HepG2 (cell line): ENCODE data around the gene MBD3. TPM values are rescaled to one million over a fixed set of nuclear protein-coding genes. Genes with fewer than 3 reads are reported as not detected.
A peak's percentile ranks its signal among the peaks of the same experiment; 100 is the strongest.

Experiments used
- ATM ChIP-seq: fragments of 450-650 bp; IDR thresholded peaks from 2 replicates; pipeline ENCODE4 v1.7.1; 2017; ENCODE audit warnings: mild to moderate bottlenecking, borderline replicate concordance
- DNMT3B ChIP-seq: conservative IDR thresholded peaks from 2 replicates; pipeline ENCODE4 v1.6.1; 2016; ENCODE audit warnings: missing biosample characterization, control low read depth
- HNRNPH1 ChIP-seq: fragments of 200-400 bp; formaldehyde crosslinking; optimal IDR thresholded peaks from 2 replicates; pipeline ENCODE3; 2017; ENCODE audit warnings: mild to moderate bottlenecking, low read depth, low read length
- JDP2 ChIP-seq: sonication (generic); formaldehyde crosslinking; IDR thresholded peaks from 2 replicates; pipeline ENCODE4 v1.8.1; 2022; ENCODE audit warnings: missing genetic modification reagents, borderline replicate concordance
- NCOA1 ChIP-seq: sonication (generic); formaldehyde crosslinking; IDR thresholded peaks from 2 replicates; pipeline ENCODE4 v1.9.0; 2021; ENCODE audit warnings: missing genetic modification reagents
- PCBP2 ChIP-seq: fragments of 200-400 bp; formaldehyde crosslinking; optimal IDR thresholded peaks from 2 replicates; pipeline ENCODE3; 2018; ENCODE audit warnings: low read length, low read depth; ENCODE audit not compliant: poor library complexity, severe bottlenecking
- POGZ ChIP-seq: sonication (generic); formaldehyde crosslinking; IDR thresholded peaks from 2 replicates; pipeline ENCODE4 v1.4.0; 2020; ENCODE audit warnings: mild to moderate bottlenecking, missing genetic modification reagents
- RXRA ChIP-seq: sonication (generic); formaldehyde crosslinking; IDR thresholded peaks from 2 replicates; pipeline ENCODE4 v1.5.1; 2020; ENCODE audit warnings: missing genetic modification reagents
- SATB2 ChIP-seq: sonication (generic); formaldehyde crosslinking; IDR thresholded peaks from 2 replicates; pipeline ENCODE4 v1.5.0; 2020; ENCODE audit warnings: missing genetic modification reagents
- SRSF9 ChIP-seq: fragments of 200-400 bp; formaldehyde crosslinking; IDR thresholded peaks from 2 replicates; pipeline ENCODE4 v1.6.1; 2018; ENCODE audit warnings: borderline replicate concordance, mild to moderate bottlenecking, low read depth, low read length; ENCODE audit not compliant: insufficient read depth, poor library complexity, severe bottlenecking
- TAF15 ChIP-seq: fragments of 200-400 bp; formaldehyde crosslinking; IDR thresholded peaks from one replicate; pipeline ENCODE4 v1.6.1; 2018; ENCODE audit warnings: mild to moderate bottlenecking, low read depth, low read length; ENCODE audit not compliant: poor library complexity, severe bottlenecking
- U2AF2 ChIP-seq: fragments of 200-400 bp; formaldehyde crosslinking; IDR thresholded peaks from 2 replicates; pipeline ENCODE4 v1.6.1; 2017; ENCODE audit warnings: low read depth, mild to moderate bottlenecking, low read length
- ZFP62 ChIP-seq: sonication (generic); formaldehyde crosslinking; IDR thresholded peaks from 2 replicates; pipeline ENCODE4 v1.4.0; 2020; ENCODE audit warnings: missing genetic modification reagents
- ZNF432 ChIP-seq: sonication (generic); formaldehyde crosslinking; IDR thresholded peaks from 2 replicates; pipeline ENCODE4 v1.5.0; 2020; ENCODE audit warnings: missing genetic modification reagents, mild to moderate bottlenecking, borderline replicate concordance
- ZNF674 ChIP-seq: sonication (generic); formaldehyde crosslinking; IDR thresholded peaks from 2 replicates; pipeline ENCODE4 v1.5.0; 2020; ENCODE audit warnings: low read depth, mild to moderate bottlenecking, missing genetic modification reagents
- ZNF7 ChIP-seq: IDR thresholded peaks from 2 replicates; pipeline ENCODE4 v1.6.1; 2016; ENCODE audit warnings: missing biosample characterization, missing genetic modification reagents
- ZNF766 ChIP-seq: sonication (generic); formaldehyde crosslinking; IDR thresholded peaks from 2 replicates; pipeline ENCODE4 v1.5.0; 2020; ENCODE audit warnings: missing genetic modification reagents, borderline replicate concordance
- ZSCAN30 ChIP-seq: sonication (generic); formaldehyde crosslinking; IDR thresholded peaks from 2 replicates; pipeline ENCODE4 v1.5.0; 2020; ENCODE audit warnings: mild to moderate bottlenecking, missing genetic modification reagents
- ZSCAN9 ChIP-seq: IDR thresholded peaks from 2 replicates; pipeline ENCODE4 v1.6.1; 2016; ENCODE audit warnings: borderline replicate concordance
- polyA plus RNA-seq, 8 experiments: library from polyadenylated mRNA; depleted of rRNA in 3 of 8; stranded (reverse) in 7 of 8; unstranded in 1 of 8; fragments of >200 nt; fragmentation: Illumina TruSeq in 4 of 8; extraction: Trizol in 4 of 8; gene quantifications; 2 replicates each; pipeline versions ENCODE4 v1.2.1 to v1.2.3, GENCODE V29; 2011 to 2016; ENCODE audit warnings: low read depth in 4 of 8, missing spikeins in 1 of 8, mixed read lengths in 1 of 8; ENCODE audit not compliant: insufficient read depth in 1 of 8
- total RNA-seq, 5 experiments: library from RNA; depleted of rRNA; stranded (reverse); fragments of >200 nt; fragmentation: Illumina TruSeq; extraction: Trizol; gene quantifications; 2 replicates each; pipeline ENCODE4 v1.2.3, GENCODE V29; 2016; ENCODE audit warnings: low read depth in 1 of 5
- TF ChIP-seq, protein P1 (sequence below): IDR thresholded peaks from 2 replicates; pipeline ENCODE4 v1.6.1; 2016; ENCODE audit warnings: mild to moderate bottlenecking
- TF ChIP-seq, protein P2 (sequence below): sonication (generic); formaldehyde crosslinking; IDR thresholded peaks from 2 replicates; pipeline ENCODE4 v1.5.0; 2020; ENCODE audit warnings: mild to moderate bottlenecking, missing genetic modification reagents
- TF ChIP-seq, protein P3 (sequence below): sonication (generic); formaldehyde crosslinking; IDR thresholded peaks from 2 replicates; pipeline ENCODE4 v1.5.0; 2020; ENCODE audit warnings: missing genetic modification reagents
- TF ChIP-seq, protein P4 (sequence below): sonication (generic); formaldehyde crosslinking; IDR thresholded peaks from 2 replicates; pipeline ENCODE4 v1.8.0; 2022; ENCODE audit warnings: mild to moderate bottlenecking, missing genetic modification reagents

Gene MBD3
- total and polyA plus RNA-seq, 2 of the 13 experiments (the other 11 are each of a cell fraction or from before 2014, with no cell fraction given) = 21.2 to 76.9 TPM

DNA sequence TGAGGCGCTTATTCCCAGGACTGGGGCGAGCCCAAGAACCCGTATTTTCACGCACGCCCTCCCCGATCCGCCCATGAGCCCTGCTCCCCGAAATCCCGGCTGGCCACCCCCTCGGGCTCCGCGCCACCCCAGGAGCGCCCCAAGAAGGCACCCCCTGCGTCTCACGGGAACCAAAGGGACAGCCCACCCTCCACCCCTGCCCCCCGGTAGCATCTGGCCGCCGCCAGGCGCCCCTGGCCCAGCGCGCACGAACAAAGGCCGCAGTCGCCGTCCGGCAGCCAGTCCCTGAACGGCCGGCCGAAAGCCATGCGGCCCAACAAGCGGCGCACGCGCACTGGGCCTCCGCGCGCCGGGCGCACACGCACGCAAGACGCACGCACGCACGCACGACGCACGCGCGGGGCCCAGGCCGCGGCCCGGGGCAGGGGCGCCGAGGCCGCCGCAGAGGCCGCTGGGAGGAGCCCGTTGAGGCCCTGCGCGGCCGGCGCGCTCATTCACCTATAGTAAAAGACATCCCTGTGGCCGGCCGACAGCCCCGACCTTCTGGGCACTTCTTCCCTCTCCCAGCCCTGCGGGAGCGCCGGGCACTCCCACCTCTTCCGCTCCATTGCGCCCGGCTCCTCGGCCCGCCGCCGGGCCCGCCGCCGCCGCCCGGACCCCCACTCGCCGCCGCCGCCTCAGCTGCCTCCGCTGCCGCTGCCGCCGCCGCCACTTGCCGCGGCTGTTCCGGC is 476 bp downstream of the MBD3 start (continued):
- TF ChIP-seq NCOA1 (CRISPR knock-in tag) = no peak
- TF ChIP-seq JDP2 (CRISPR knock-in tag) = no peak
- TF ChIP-seq ZSCAN9 (CRISPR knock-in tag) = no peak
- no peak for TF ChIP-seq ZNF432 (CRISPR knock-in tag)
- no peak for TF ChIP-seq ZFP62 (CRISPR knock-in tag)
- peak; percentile 45; the same call in 1 of the 2 replicates for TF ChIP-seq RXRA (CRISPR knock-in tag)
- no peak for TF ChIP-seq SATB2 (CRISPR knock-in tag)
- TF ChIP-seq SRSF9 = no peak
- TF ChIP-seq TAF15 = no peak
- TF ChIP-seq, protein P1, sequence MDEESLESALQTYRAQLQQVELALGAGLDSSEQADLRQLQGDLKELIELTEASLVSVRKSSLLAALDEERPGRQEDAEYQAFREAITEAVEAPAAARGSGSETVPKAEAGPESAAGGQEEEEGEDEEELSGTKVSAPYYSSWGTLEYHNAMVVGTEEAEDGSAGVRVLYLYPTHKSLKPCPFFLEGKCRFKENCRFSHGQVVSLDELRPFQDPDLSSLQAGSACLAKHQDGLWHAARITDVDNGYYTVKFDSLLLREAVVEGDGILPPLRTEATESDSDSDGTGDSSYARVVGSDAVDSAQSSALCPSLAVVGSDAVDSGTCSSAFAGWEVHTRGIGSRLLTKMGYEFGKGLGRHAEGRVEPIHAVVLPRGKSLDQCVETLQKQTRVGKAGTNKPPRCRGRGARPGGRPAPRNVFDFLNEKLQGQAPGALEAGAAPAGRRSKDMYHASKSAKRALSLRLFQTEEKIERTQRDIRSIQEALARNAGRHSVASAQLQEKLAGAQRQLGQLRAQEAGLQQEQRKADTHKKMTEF = 0 out of 2 replicates have a peak, but pooled peaks have one; percentile 26
- TF ChIP-seq ZNF674 (CRISPR knock-in tag) = peak; percentile 50; the same call in 1 of the 2 replicates
- TF ChIP-seq, protein P2, sequence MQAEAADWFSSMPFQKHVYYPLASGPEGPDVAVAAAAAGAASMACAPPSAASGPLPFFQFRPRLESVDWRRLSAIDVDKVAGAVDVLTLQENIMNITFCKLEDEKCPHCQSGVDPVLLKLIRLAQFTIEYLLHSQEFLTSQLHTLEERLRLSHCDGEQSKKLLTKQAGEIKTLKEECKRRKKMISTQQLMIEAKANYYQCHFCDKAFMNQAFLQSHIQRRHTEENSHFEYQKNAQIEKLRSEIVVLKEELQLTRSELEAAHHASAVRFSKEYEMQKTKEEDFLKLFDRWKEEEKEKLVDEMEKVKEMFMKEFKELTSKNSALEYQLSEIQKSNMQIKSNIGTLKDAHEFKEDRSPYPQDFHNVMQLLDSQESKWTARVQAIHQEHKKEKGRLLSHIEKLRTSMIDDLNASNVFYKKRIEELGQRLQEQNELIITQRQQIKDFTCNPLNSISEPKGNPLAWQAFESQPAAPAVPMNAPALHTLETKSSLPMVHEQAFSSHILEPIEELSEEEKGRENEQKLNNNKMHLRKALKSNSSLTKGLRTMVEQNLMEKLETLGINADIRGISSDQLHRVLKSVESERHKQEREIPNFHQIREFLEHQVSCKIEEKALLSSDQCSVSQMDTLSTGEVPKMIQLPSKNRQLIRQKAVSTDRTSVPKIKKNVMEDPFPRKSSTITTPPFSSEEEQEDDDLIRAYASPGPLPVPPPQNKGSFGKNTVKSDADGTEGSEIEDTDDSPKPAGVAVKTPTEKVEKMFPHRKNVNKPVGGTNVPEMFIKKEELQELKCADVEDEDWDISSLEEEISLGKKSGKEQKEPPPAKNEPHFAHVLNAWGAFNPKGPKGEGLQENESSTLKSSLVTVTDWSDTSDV (CRISPR knock-in tag) = peak; percentile 85; the same call in 1 of the 2 replicates
- no peak for TF ChIP-seq POGZ (CRISPR knock-in tag)
- no peak for TF ChIP-seq DNMT3B (CRISPR knock-in tag)
- TF ChIP-seq ZNF7 (CRISPR knock-in tag) = no peak
- TF ChIP-seq ZSCAN30 = no peak
- TF ChIP-seq, protein P3, sequence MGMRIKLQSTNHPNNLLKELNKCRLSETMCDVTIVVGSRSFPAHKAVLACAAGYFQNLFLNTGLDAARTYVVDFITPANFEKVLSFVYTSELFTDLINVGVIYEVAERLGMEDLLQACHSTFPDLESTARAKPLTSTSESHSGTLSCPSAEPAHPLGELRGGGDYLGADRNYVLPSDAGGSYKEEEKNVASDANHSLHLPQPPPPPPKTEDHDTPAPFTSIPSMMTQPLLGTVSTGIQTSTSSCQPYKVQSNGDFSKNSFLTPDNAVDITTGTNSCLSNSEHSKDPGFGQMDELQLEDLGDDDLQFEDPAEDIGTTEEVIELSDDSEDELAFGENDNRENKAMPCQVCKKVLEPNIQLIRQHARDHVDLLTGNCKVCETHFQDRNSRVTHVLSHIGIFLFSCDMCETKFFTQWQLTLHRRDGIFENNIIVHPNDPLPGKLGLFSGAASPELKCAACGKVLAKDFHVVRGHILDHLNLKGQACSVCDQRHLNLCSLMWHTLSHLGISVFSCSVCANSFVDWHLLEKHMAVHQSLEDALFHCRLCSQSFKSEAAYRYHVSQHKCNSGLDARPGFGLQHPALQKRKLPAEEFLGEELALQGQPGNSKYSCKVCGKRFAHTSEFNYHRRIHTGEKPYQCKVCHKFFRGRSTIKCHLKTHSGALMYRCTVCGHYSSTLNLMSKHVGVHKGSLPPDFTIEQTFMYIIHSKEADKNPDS (CRISPR knock-in tag) = no peak
- TF ChIP-seq HNRNPH1 = no peak
- TF ChIP-seq PCBP2 = no peak
- TF ChIP-seq U2AF2 = no peak
- TF ChIP-seq, protein P4, sequence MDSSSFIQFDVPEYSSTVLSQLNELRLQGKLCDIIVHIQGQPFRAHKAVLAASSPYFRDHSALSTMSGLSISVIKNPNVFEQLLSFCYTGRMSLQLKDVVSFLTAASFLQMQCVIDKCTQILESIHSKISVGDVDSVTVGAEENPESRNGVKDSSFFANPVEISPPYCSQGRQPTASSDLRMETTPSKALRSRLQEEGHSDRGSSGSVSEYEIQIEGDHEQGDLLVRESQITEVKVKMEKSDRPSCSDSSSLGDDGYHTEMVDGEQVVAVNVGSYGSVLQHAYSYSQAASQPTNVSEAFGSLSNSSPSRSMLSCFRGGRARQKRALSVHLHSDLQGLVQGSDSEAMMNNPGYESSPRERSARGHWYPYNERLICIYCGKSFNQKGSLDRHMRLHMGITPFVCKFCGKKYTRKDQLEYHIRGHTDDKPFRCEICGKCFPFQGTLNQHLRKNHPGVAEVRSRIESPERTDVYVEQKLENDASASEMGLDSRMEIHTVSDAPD (CRISPR knock-in tag) = no peak
- TF ChIP-seq ATM = no peak
- TF ChIP-seq ZNF766 (CRISPR knock-in tag) = no peak; the same call in 1 of the 2 replicates
